Activated naive CD8-positive, alpha-beta T cell treated with anti-CD3 and anti-CD28 coated beads, Interleukin-2, amount 10 ng/mL, durations not matched to agents 7 days and 5 days (primary cell): Measurements from ENCODE around the gene DDOST. TPM values are rescaled to one million over a fixed set of nuclear protein-coding genes. Genes with fewer than 3 reads are reported as not detected.
A peak's percentile ranks its signal among the peaks of the same experiment; 100 is the strongest.

ENCODE experiments used
- ATAC-seq: fragments of 150-1000 bp; cut with Tn5 transposase; one replicate; pipeline ENCODE4 v1.10.0; 2021; ENCODE audit warnings: low read depth, moderate library complexity
- POLR2A ChIA-PET: fragments of 350-600 bp; sonication (Branson Sonifier 250); formaldehyde crosslinking; loops from one replicate; lab custom pipeline; 2021; ENCODE audit warnings: antibody characterized with exemption; lab: Charles Lee
- DNase-seq: peaks from one replicate; pipeline ENCODE4 v3.0.0; 2021
- H3K27ac Mint-ChIP-seq: one replicate; pipeline ENCODE4 v1.8.0; 2022; ENCODE audit warnings: mild to moderate bottlenecking, mixed read lengths
- H3K27me3 Mint-ChIP-seq: one replicate; pipeline ENCODE4 v1.8.0; 2022; ENCODE audit warnings: mild to moderate bottlenecking, moderate library complexity, mixed read lengths
- H3K36me3 Mint-ChIP-seq: one replicate; pipeline ENCODE4 v1.8.0; 2021; ENCODE audit warnings: mild to moderate bottlenecking, mixed read lengths
- H3K4me1 Mint-ChIP-seq: one replicate; pipeline ENCODE4 v1.8.0; 2021; ENCODE audit warnings: mixed read lengths
- H3K4me3 Mint-ChIP-seq: one replicate; pipeline ENCODE4 v1.8.0; 2022; ENCODE audit warnings: mild to moderate bottlenecking, moderate library complexity, mixed read lengths
- H3K9me3 Mint-ChIP-seq: one replicate; pipeline ENCODE4 v1.8.0; 2021; ENCODE audit warnings: mixed read lengths
- total RNA-seq, 2 experiments: library from RNA; stranded (reverse); gene quantifications; one replicate each; pipeline ENCODE4 v1.2.3, GENCODE V29; 2021

Gene DDOST
- total RNA-seq, 2 experiments from 2014 or later = 131 to 134 TPM

DNA sequence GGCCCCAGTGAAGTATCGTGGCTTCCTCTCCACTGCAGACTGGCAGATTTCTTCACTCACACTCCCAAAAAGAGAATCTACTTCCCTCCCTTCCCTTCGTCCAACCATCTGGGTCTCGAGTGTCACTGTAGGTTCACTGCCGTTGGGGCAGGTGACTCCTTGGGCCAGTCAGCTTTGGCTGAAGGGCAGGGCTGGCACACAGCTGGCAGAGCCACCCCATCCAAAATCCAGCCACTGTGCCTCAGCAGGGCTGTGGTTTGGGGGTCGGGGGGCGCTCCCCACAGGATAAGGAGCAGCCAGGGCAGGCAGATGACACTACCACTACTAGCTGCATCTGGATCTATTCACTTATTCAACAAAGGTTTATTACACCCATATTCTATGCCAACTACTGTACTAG, 18.1 kb downstream of the DDOST start:
- Mint-ChIP-seq H3K27ac (no peak overlapping the region), H3K9me3 (no peaks in the 10 kb centered on the region), H3K4me3 (no peak overlapping the region), H3K36me3 (no peaks in the 10 kb centered on the region), H3K4me1 (peaks cover 2% of the 10 kb centered on the region), H3K27me3 (no peaks in the 10 kb centered on the region)
- ATAC-seq = no peak
- POLR2A ChIA-PET = no interaction called here
- no peak for DNase-seq

DNA sequence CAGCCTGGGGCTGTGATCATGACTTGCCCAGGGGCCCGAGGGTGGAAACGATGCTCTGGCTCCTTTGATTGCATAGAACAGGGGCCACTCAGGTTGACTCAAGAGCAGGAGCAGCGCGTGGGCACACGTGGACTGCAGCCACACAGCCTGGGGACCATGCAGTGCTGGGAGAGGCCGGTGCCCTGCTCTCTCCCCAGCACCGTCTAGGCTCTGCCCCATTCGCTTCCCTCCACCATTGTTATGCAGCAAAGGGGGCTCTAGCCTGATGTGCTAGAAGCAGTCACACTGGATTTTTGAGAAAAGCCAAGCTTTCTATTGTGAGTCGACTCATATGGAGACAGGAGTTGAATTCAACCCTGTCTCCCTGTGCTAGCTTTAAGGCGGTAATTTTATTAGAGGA, 19.2 kb downstream of the DDOST start:
- H3K27ac Mint-ChIP-seq = no peak overlapping the region
- no peaks in the 10 kb centered on the region for H3K27me3 Mint-ChIP-seq
- H3K4me3 Mint-ChIP-seq = no peak overlapping the region
- H3K36me3 Mint-ChIP-seq = no peaks in the 10 kb centered on the region
- peaks cover 2% of the 10 kb centered on the region for H3K4me1 Mint-ChIP-seq
- ATAC-seq (no peak), DNase-seq (no peak)
- POLR2A ChIA-PET = no interaction called here
- H3K9me3 Mint-ChIP-seq = no peaks in the 10 kb centered on the region

DNA sequence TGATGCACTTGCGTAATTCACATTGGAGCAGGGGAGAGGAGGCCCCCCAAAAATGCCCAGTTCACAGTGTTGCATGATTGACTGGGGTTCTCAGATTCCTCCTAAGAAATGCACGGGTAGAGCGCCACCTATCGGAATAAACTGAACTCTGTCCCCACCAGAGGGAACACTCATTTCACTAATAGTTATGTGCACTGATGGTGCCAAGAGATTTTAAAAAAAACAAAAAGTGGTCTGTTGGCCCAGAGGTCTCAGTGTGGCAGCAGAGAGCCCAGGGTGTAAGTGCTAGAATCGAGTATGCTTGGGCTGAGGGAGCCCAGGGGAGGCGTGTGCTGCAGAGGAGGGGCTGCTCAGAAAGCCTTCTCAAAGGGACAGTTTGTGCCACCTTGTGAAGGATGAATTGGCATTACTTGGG, 21.0 kb downstream of the DDOST start:
- DNase-seq (peak; percentile 46), ATAC-seq (peak; percentile 71)
- Mint-ChIP-seq H3K4me1 (peaks cover 2% of the 10 kb centered on the region), H3K9me3 (no peaks in the 10 kb centered on the region), H3K4me3 (no peak overlapping the region), H3K36me3 (no peaks in the 10 kb centered on the region), H3K27me3 (peaks cover 2% of the 10 kb centered on the region), H3K27ac (no peak overlapping the region)
- POLR2A ChIA-PET = no interaction called here

DNA sequence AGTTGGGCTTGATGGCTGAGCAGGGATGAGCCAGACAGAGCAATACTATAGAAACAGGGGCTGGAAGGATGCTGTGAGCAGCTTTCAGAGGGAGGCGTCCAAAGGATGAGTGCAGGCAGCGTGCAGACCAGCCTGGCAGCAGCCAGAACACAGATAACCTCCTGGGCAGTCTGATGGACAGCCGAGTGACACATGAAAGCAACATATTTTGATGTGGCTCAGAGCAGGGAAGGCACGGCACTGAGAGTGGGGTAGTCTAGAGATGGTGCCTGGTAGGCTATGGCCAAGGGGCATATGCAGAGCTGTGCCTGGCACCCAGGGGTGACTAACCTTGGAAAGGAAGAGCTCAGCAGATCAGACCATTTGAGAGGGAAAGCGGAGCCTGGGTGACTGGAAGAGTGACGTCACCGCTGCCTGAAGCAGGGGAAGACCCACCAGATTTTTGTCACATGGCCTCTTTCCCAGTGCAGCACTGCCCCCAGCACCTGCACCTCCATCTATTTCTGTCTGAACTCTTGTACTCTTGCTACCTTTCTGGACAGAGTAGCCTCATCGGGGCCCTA, 24.3 kb downstream of the DDOST start:
- no peaks in the 10 kb centered on the region for H3K9me3 Mint-ChIP-seq
- POLR2A ChIA-PET = no interaction called here
- no peaks in the 10 kb centered on the region for H3K36me3 Mint-ChIP-seq
- DNase-seq (no peak), ATAC-seq (no peak)
- peaks cover 2% of the 10 kb centered on the region for H3K27me3 Mint-ChIP-seq
- no peak overlapping the region for H3K4me3 Mint-ChIP-seq
- no peak overlapping the region for H3K27ac Mint-ChIP-seq
- peaks cover 10% of the 10 kb centered on the region for H3K4me1 Mint-ChIP-seq

DNA sequence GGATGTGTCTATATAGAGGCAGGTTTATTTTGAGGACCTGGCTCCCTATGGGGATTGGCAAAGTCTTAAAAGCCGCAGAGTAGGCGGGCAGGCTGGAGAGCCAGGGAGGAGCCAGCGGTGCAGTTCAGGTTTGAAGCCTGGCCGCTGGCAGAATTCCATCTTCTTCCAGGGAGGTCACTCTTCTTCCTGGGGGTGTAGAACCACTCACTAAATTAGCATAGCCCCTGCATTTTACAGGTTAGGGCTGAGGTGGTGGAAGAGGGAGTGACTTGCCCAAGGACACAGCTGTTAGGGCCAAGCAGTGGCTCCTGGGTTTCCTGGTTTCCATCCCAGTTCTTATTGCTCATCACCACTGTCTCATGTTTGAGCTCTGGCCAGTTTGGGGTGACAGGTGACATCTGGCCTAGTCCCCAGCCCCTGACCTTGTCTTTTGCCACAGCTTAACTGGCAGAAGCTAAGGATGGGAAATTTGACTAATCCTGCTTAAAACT, 26.5 kb downstream of the DDOST start:
- POLR2A ChIA-PET = interaction anchor here (1.1 to 1.8 kb wide), 4 partner anchors 26 to 152 kb away, joined by 3 to 8 read pairs (median 4); partner anchors contain the start of genes DDOST and MUL1
- peak overlapping the region; percentile 81 for H3K4me3 Mint-ChIP-seq

DNA sequence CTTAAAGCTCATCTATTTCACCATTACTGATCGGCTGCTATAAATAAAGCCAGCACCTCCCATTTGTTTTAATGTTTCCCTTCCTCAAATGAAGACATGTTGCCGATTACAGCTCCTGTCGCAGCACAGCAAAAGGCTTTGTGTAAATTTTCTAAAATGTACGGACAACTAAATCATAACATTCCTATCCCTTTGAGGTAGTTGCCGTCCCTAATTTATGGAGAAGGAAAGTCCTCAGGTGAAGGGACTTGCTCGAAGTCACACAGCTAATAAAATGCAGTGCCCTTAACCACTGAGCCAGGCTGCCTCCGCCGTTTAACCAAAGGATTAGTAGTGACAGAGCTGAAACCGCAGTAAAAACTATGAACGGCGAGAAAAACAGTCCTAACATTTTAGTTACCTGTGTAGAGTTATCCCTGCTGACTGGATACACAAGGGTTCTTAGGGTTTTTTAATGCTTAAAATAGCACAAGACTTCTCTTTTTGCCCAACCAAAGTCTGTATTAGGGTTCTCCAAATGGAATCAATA, 27.0 kb downstream of the DDOST start:
- ATAC-seq (peak; percentile 16), DNase-seq (no peak)
- Mint-ChIP-seq H3K36me3 (no peaks in the 10 kb centered on the region), H3K27me3 (peaks cover 2% of the 10 kb centered on the region), H3K4me1 (peaks cover 8% of the 10 kb centered on the region), H3K4me3 (peak overlapping the region; percentile 81), H3K9me3 (no peaks in the 10 kb centered on the region), H3K27ac (peak overlapping the region; percentile 54)
- POLR2A ChIA-PET = interaction anchor here (0.6 to 1.8 kb wide), 5 partner anchors 12 to 660 kb away, joined by 3 to 8 read pairs (median 5); partner anchors contain the start of genes DDOST and MUL1

More for the DNA sequence above, 26.5 kb downstream of the DDOST start:
- Mint-ChIP-seq H3K36me3 (no peaks in the 10 kb centered on the region), H3K27ac (peak overlapping the region; percentile 54), H3K9me3 (no peaks in the 10 kb centered on the region), H3K27me3 (peaks cover 2% of the 10 kb centered on the region), H3K4me1 (peaks cover 8% of the 10 kb centered on the region)
- no peak for DNase-seq
- ATAC-seq = peak; percentile 23

DNA sequence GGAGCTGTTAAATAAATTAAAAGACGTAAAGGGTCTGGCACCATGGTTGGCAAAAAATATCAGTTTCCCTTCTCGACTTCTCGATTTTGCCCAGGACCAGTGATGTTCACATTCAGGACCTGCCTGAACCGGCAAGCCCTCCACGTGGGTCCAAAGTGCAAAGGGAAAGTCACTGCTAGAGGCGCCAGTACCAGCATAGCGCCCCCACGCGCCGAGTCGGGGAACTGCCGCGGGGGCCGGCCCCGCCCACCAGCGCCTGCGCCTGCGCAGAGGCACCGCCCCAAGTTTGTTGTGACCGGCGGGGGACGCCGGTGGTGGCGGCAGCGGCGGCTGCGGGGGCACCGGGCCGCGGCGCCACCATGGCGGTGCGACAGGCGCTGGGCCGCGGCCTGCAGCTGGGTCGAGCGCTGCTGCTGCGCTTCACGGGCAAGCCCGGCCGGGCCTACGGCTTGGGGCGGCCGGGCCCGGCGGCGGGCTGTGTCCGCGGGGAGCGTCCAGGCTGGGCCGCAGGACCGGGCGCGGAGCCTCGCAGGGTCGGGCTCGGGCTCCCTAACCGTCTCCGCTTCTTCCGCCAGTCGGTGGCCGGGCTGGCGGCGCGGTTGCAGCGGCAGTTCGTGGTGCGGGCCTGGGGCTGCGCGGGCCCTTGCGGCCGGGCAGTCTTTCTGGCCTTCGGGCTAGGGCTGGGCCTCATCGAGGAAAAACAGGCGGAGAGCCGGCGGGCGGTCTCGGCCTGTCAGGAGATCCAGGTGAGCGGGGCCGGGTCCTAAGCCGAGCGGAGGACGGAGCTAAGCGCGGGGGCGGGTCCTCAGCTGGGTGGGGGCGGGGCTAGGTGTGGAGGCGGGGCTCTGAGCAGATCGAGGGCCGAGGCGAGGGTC, 27.7 kb downstream of the DDOST start, which contains the start of gene PINK1:
PINK1 (plus strand) TSS at position 269 of the 875 bp plus-strand sequence; CDS start at position 360, 91 bp downstream.
- H3K36me3 Mint-ChIP-seq = no peaks in the 10 kb centered on the region
- H3K4me1 Mint-ChIP-seq = peaks cover 8% of the 10 kb centered on the region
- ATAC-seq (peak; percentile 83), DNase-seq (peak; percentile 97)
- peak within 1 kb of the TSS; percentile 54 for H3K27ac Mint-ChIP-seq
- no peaks in the 10 kb centered on the region for H3K9me3 Mint-ChIP-seq
- H3K4me3 Mint-ChIP-seq = peak within 1 kb of the TSS; percentile 81
- H3K27me3 Mint-ChIP-seq = peaks cover 2% of the 10 kb centered on the region
- POLR2A ChIA-PET = interaction anchor here (0.6 to 1.8 kb wide), 5 partner anchors 13 to 661 kb away, joined by 3 to 8 read pairs (median 5); partner anchors contain the start of genes DDOST and MUL1

DNA sequence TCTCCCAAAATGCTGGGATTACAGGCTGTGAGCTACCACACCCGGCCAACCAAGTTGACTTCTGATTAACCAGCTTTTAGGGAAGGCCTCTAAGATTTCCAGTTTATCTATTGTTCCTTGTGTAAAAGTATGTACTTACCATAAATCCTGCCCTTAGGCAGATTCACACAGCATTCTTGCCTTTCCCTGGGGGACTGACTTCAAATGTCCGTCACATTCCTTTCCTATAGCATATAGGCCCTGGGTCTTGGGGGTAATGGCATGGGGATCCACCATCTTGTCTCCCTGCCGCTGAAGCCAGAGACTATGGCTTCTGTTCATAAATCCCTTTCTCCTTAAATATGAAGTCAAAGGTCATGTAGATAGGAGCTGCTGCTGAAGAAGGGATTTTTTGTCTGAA, 28.8 kb downstream of the DDOST start:
- POLR2A ChIA-PET = no interaction called here
- ATAC-seq (no peak), DNase-seq (no peak)
- Mint-ChIP-seq H3K4me3 (peak overlapping the region; percentile 43), H3K36me3 (no peaks in the 10 kb centered on the region), H3K4me1 (peaks cover 8% of the 10 kb centered on the region), H3K27ac (no peak overlapping the region), H3K27me3 (peaks cover 2% of the 10 kb centered on the region), H3K9me3 (no peaks in the 10 kb centered on the region)

DNA sequence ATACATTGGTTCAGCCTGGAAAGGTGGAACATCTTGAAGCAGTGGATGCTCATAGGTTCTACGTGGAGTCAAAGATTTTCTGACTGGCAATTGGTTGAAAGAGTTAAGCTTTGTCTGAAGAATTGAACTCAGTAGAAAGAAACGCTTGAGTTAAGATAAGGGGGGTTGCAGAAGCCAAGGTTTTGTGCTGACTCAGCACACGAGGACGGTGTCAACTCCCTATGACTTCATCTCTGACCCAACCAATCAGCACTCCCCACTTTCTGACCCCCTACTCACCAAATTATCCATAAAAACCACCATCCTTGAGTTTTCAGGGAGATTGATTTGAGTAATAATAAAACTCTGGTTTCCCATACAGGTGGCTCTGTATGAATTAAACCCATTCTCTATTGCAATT, 30.4 kb downstream of the DDOST start:
- DNase-seq = no peak
- Mint-ChIP-seq H3K4me1 (peaks cover 8% of the 10 kb centered on the region), H3K9me3 (no peaks in the 10 kb centered on the region), H3K4me3 (no peak overlapping the region), H3K27me3 (peaks cover 3% of the 10 kb centered on the region), H3K27ac (no peak overlapping the region), H3K36me3 (no peaks in the 10 kb centered on the region)
- ATAC-seq = no peak
- POLR2A ChIA-PET = no interaction called here

DNA sequence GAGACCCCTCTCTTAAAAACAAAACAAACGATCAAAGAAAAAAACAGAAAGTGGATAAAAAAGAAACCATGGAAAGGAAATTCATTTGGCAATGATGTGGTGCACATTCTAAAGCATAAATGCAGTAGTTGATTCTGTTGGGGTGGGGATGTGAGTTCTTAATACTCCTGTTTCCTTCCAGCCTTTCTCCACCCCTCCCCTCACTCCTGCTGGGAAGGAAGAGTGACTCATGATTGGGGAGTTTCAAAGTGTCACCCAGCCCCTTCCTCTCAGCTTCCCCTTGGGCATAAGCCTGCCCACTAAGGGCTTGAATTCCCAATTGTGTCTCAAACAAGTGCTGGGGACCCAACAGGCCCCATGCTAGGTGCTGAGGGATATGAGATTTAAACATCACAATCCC, 34.6 kb downstream of the DDOST start:
- POLR2A ChIA-PET = no interaction called here
- DNase-seq (no peak), ATAC-seq (no peak)
- H3K27ac Mint-ChIP-seq = no peak overlapping the region
- H3K36me3 Mint-ChIP-seq = no peaks in the 10 kb centered on the region
- H3K4me3 Mint-ChIP-seq = no peak overlapping the region
- no peaks in the 10 kb centered on the region for H3K9me3 Mint-ChIP-seq
- H3K4me1 Mint-ChIP-seq = no peaks in the 10 kb centered on the region
- H3K27me3 Mint-ChIP-seq = peaks cover 4% of the 10 kb centered on the region

DNA sequence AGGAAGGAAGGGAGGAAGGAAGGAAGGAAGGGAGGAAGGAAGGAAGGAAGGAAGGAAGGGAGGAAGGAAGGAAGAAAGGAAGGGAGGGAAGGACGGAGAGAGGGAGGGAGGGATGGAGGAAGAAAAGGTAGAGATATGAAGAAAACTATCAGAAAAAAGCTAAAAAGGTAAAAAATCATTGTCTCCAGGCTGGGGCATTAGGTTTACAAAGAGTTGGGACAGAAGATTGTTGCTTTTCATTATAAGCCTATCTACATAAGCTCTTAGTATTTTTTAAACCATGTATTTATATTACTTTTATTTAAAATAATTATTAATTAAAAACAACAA, 35.1 kb downstream of the DDOST start:
- DNase-seq (no peak), ATAC-seq (no peak)
- Mint-ChIP-seq H3K4me3 (no peak overlapping the region), H3K4me1 (no peaks in the 10 kb centered on the region), H3K9me3 (no peaks in the 10 kb centered on the region), H3K27ac (no peak overlapping the region), H3K36me3 (no peaks in the 10 kb centered on the region), H3K27me3 (peaks cover 4% of the 10 kb centered on the region)
- POLR2A ChIA-PET = no interaction called here

DNA sequence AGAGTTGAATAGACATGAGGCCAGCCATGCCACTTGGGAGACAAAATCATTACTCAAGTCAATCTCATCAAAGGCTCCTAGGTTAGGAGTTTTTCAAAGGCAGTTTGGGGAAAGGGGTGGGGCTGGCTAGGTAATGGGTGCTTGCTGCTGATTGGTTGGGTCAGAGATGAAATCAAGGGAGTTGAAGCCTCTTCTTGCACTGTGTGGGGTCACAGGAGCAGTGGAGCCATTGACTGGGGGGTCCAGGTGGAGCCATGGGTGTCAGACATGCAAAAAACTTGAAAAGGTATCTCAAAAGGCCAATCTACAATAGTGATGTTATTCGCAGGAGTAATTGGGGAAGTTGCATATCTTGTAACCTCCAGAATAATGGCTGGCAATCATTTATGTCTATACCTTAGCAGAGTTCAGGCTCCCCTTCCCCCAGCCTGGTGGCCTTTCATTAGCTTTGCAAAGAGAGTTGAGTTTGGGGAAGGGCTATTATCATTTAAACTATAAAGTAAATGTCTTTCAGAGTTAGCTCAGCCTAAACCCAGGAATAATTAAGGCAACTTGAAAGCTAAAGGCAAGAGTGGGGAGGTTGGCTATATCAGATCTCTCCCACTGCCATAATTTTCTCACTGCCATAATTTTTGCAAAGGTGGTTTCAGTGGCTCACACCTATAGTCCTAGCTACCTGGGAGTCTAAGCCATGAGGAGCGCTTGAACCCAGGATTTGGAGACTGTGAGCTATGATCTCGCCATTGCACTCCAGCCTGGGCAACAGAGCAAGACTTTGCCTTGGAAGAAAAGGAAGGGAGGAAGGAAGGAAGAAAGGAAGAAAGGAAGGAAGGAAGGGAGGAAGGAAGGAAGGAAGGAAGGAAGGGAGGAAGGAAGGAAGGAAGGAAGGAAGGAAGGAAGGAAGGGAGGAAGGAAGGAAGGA, 35.7 kb downstream of the DDOST start:
- DNase-seq (no peak), ATAC-seq (no peak)
- Mint-ChIP-seq H3K4me1 (no peaks in the 10 kb centered on the region), H3K27me3 (peaks cover 4% of the 10 kb centered on the region), H3K27ac (no peak overlapping the region), H3K9me3 (no peaks in the 10 kb centered on the region), H3K4me3 (no peak overlapping the region), H3K36me3 (no peaks in the 10 kb centered on the region)
- POLR2A ChIA-PET = no interaction called here

DNA sequence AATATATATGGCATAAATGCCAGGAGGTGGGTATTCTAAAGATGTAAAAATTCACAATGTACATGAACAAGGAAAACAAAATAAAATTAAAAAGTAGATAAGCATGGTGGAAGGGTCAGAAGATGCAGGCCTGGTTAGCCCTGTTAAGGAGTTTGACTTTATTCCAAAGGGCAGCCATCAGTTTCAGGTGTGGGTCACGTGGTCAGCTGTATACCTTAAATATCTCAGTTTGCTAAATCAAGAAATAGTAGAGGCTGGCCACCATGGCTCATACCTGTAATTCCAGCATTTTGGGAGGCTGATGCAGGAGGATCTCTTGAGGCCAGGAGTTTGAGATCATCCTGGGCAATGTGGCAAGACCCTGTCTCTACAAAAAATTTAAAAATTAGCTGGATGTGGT, 36.5 kb downstream of the DDOST start:
- H3K27me3 Mint-ChIP-seq = peaks cover 4% of the 10 kb centered on the region
- POLR2A ChIA-PET = no interaction called here
- no peak overlapping the region for H3K4me3 Mint-ChIP-seq
- no peaks in the 10 kb centered on the region for H3K4me1 Mint-ChIP-seq
- H3K9me3 Mint-ChIP-seq = no peaks in the 10 kb centered on the region
- ATAC-seq = no peak
- H3K36me3 Mint-ChIP-seq = no peaks in the 10 kb centered on the region
- no peak for DNase-seq
- no peak overlapping the region for H3K27ac Mint-ChIP-seq
